Neural cell (in vitro differentiated cells): Measurements from ENCODE around the gene IQSEC1. TPM values are rescaled to one million over a fixed set of nuclear protein-coding genes. Genes with fewer than 3 reads are reported as not detected.

Experiments
- H2AFZ ChIP-seq: fragments of 200-600, 300-800 bp; sonication (generic), shearing (Covaris generic); 2 replicates; pipeline ENCODE4 v1.6.0; 2014; ENCODE audit warnings: low read depth, mild to moderate bottlenecking, antibody characterized with exemption, low read length, moderate library complexity
- H3F3A ChIP-seq: fragments of 200-600 bp; shearing (Covaris generic); 2 replicates; pipeline ENCODE4 v1.6.1; 2016; ENCODE audit warnings: mild to moderate bottlenecking, moderate library complexity, mixed read lengths, antibody characterized with exemption, low read length; ENCODE audit not compliant: insufficient read depth, poor library complexity, severe bottlenecking
- H3K27ac ChIP-seq: fragments of 200-600, 300-800 bp; sonication (generic), shearing (Covaris generic); 2 replicates; pipeline ENCODE4 v1.5.1; 2014; ENCODE audit warnings: mild to moderate bottlenecking, low read length, moderate library complexity
- H3K27me3 ChIP-seq: fragments of 300-800, 200-600 bp; sonication (generic), shearing (Covaris generic); 2 replicates; pipeline ENCODE4 v1.6.0; 2014; ENCODE audit warnings: mild to moderate bottlenecking, low read depth, low read length, moderate library complexity; ENCODE audit not compliant: insufficient read depth
- H3K36me3 ChIP-seq: fragments of 300-800, 200-600 bp; sonication (generic), shearing (Covaris generic); 2 replicates; pipeline ENCODE4 v1.5.1; 2014; ENCODE audit warnings: mild to moderate bottlenecking, antibody characterized with exemption, low read length, moderate library complexity; ENCODE audit not compliant: insufficient read depth
- H3K4me2 ChIP-seq: fragments of 300-800, 200-600 bp; sonication (generic), shearing (Covaris generic); 2 replicates; pipeline ENCODE4 v1.6.0; 2014; ENCODE audit warnings: mild to moderate bottlenecking, low read length
- H3K4me3 ChIP-seq: fragments of 300-800, 200-600 bp; sonication (generic), shearing (Covaris generic); 2 replicates; pipeline ENCODE4 v1.5.1; 2014; ENCODE audit warnings: mild to moderate bottlenecking, low read length, moderate library complexity
- H3K79me2 ChIP-seq: fragments of 200-600 bp; shearing (Covaris generic); replicated peaks from 2 replicates; pipeline ENCODE4 v1.6.0; 2014; ENCODE audit warnings: mild to moderate bottlenecking, low read length, moderate library complexity; ENCODE audit not compliant: insufficient read depth
- H3K9ac ChIP-seq: fragments of 300-800, 200-600 bp; sonication (generic), shearing (Covaris generic); 2 replicates; pipeline ENCODE4 v1.6.1; 2016; ENCODE audit warnings: mild to moderate bottlenecking, low read length, mixed read lengths
- H3K9me2 ChIP-seq: fragments of 200-600 bp; shearing (Covaris generic); 2 replicates; pipeline ENCODE4 v1.6.1; 2016; ENCODE audit warnings: mild to moderate bottlenecking, low read length, mixed read lengths; ENCODE audit not compliant: insufficient read depth
- H3K9me3 ChIP-seq: fragments of 200-600, 300-800 bp; sonication (generic), shearing (Covaris generic); 2 replicates; pipeline ENCODE4 v1.6.1; 2016; ENCODE audit warnings: mild to moderate bottlenecking, mixed run types, low read length, moderate library complexity, mixed read lengths
- H4K20me1 ChIP-seq: fragments of 200-600 bp; shearing (Covaris generic); 2 replicates; pipeline ENCODE4 v1.6.1; 2016; ENCODE audit warnings: mild to moderate bottlenecking, mixed run types; ENCODE audit not compliant: insufficient read depth
- EP300 ChIP-seq: fragments of 450-650 bp; conservative IDR thresholded peaks from 2 replicates; pipeline ENCODE4 v1.6.1; 2014; ENCODE audit warnings: antibody characterized with exemption, mild to moderate bottlenecking, moderate library complexity; ENCODE audit not compliant: poor library complexity, severe bottlenecking
- EZH2 ChIP-seq: fragments of 200-600, 300-800 bp; shearing (Covaris generic), sonication (generic); IDR thresholded peaks from 2 replicates; pipeline ENCODE4 v1.6.1; 2014; ENCODE audit warnings: antibody characterized with exemption, low read length, borderline replicate concordance, mild to moderate bottlenecking; ENCODE audit not compliant: insufficient read depth, poor library complexity, severe bottlenecking
- MXI1 ChIP-seq: fragments of 450-650 bp; conservative IDR thresholded peaks from 2 replicates; pipeline ENCODE4 v1.6.1; 2014; ENCODE audit warnings: antibody characterized with exemption, mild to moderate bottlenecking; ENCODE audit not compliant: poor library complexity, severe bottlenecking
- POLR2AphosphoS5 ChIP-seq: IDR thresholded peaks from 2 replicates; pipeline ENCODE4 v1.6.1; 2012
- RAD21 ChIP-seq: fragments of 450-650 bp; conservative IDR thresholded peaks from 2 replicates; pipeline ENCODE4 v1.6.1; 2014; ENCODE audit warnings: antibody characterized with exemption, mild to moderate bottlenecking, moderate library complexity
- SMC3 ChIP-seq: fragments of 450-650 bp; conservative IDR thresholded peaks from 2 replicates; pipeline ENCODE4 v1.6.1; 2014; ENCODE audit warnings: antibody characterized with exemption, mild to moderate bottlenecking, moderate library complexity; ENCODE audit not compliant: poor library complexity
- TAF1 ChIP-seq: IDR thresholded peaks from 2 replicates; pipeline ENCODE4 v1.6.1; 2012; ENCODE audit warnings: low read depth
- polyA plus RNA-seq: library from polyadenylated mRNA; depleted of rRNA; stranded (reverse); fragments of >200 nt; gene quantifications from 2 replicates; pipeline ENCODE4 v1.2.3, GENCODE V29; 2014
- TF ChIP-seq, protein P1 (sequence below): IDR thresholded peaks from 2 replicates; pipeline ENCODE4 v1.6.1; 2012; ENCODE audit warnings: borderline replicate concordance
- TF ChIP-seq, protein P2 (sequence below): fragments of 450-650 bp; IDR thresholded peaks from 2 replicates; pipeline ENCODE4 v1.5.1; 2014; ENCODE audit warnings: antibody characterized with exemption, mild to moderate bottlenecking, moderate library complexity; ENCODE audit not compliant: poor library complexity, severe bottlenecking

The IQSEC1 gene
- polyA plus RNA-seq, 1 donor from 2014 or later: 6.0 TPM

DNA sequence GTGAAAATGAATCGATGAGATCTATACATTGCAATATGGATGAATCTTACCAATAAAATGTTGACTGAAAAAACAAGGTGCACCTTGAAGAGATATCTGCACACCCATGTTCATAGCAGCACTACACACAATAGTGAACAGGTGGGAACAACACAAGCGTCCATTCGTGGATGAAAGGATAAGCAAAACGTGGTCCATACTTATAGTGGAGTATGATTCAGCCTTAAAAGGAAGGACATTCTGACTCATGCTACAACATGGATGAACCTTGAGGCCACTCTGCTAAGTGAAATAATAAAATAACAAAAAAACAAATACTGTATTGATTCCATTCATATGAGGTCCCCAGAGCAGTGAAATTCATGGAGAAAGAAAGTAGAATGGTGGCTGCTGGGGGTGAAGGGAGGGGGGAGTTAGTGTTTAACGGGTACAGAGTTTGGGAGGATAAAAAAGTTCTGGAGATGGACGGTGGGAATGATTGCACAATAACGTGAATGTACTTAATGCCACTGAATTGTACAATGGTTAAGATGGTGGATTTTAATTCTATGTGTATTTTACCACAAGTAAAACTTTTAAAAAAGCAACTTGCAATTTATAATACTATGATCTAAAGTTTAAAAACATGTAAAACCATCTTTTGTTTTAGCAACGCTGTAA, 35.6 kb downstream of the IQSEC1 start:
- Histone ChIP-seq H3K9me3 (no peaks in the 10 kb centered on the region), H3K79me2 (no peaks in the 10 kb centered on the region), H3K27me3 (no peaks in the 10 kb centered on the region), H3K9ac (no peak overlapping the region), H2AFZ (no peak overlapping the region), H3K27ac (no peak overlapping the region), H3F3A (no peaks in the 10 kb centered on the region), H3K4me2 (no peak overlapping the region), H3K9me2 (no peaks in the 10 kb centered on the region), H4K20me1 (no peaks in the 10 kb centered on the region), H3K4me3 (no peak overlapping the region), H3K36me3 (no peaks in the 10 kb centered on the region)
- no peak for TF ChIP-seq MXI1
- TF ChIP-seq POLR2AphosphoS5: no peak
- TF ChIP-seq, protein P1, sequence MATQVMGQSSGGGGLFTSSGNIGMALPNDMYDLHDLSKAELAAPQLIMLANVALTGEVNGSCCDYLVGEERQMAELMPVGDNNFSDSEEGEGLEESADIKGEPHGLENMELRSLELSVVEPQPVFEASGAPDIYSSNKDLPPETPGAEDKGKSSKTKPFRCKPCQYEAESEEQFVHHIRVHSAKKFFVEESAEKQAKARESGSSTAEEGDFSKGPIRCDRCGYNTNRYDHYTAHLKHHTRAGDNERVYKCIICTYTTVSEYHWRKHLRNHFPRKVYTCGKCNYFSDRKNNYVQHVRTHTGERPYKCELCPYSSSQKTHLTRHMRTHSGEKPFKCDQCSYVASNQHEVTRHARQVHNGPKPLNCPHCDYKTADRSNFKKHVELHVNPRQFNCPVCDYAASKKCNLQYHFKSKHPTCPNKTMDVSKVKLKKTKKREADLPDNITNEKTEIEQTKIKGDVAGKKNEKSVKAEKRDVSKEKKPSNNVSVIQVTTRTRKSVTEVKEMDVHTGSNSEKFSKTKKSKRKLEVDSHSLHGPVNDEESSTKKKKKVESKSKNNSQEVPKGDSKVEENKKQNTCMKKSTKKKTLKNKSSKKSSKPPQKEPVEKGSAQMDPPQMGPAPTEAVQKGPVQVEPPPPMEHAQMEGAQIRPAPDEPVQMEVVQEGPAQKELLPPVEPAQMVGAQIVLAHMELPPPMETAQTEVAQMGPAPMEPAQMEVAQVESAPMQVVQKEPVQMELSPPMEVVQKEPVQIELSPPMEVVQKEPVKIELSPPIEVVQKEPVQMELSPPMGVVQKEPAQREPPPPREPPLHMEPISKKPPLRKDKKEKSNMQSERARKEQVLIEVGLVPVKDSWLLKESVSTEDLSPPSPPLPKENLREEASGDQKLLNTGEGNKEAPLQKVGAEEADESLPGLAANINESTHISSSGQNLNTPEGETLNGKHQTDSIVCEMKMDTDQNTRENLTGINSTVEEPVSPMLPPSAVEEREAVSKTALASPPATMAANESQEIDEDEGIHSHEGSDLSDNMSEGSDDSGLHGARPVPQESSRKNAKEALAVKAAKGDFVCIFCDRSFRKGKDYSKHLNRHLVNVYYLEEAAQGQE: no peak
- no peak for TF ChIP-seq RAD21
- TF ChIP-seq TAF1: no peak
- TF ChIP-seq, protein P2, sequence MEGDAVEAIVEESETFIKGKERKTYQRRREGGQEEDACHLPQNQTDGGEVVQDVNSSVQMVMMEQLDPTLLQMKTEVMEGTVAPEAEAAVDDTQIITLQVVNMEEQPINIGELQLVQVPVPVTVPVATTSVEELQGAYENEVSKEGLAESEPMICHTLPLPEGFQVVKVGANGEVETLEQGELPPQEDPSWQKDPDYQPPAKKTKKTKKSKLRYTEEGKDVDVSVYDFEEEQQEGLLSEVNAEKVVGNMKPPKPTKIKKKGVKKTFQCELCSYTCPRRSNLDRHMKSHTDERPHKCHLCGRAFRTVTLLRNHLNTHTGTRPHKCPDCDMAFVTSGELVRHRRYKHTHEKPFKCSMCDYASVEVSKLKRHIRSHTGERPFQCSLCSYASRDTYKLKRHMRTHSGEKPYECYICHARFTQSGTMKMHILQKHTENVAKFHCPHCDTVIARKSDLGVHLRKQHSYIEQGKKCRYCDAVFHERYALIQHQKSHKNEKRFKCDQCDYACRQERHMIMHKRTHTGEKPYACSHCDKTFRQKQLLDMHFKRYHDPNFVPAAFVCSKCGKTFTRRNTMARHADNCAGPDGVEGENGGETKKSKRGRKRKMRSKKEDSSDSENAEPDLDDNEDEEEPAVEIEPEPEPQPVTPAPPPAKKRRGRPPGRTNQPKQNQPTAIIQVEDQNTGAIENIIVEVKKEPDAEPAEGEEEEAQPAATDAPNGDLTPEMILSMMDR: no peak
- TF ChIP-seq SMC3: no peak
- no peak for TF ChIP-seq EZH2

DNA sequence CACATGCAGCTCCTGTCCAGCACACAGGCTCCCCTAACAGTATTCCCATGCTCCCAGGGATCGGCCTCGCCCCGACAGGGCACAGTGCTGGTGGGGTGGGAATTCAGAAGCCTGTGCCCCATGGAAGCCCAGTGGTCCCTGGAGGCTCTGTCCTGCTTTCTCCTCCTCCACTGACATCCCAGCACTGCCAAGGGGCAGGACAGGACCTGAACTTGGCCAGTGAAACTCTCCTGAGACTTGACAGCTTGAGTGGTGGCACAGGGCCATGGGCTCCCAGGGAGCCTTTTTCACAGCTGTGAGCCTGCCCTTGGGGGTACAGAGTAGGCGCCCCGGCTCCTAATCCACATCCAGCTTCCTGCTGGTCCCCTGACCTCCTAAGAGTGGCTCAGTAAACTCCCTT, 38.4 kb downstream of the IQSEC1 start:
- Histone ChIP-seq H3K4me3 (no peak overlapping the region), H3K27me3 (no peaks in the 10 kb centered on the region), H3K9me3 (no peaks in the 10 kb centered on the region), H2AFZ (no peak overlapping the region), H3F3A (no peaks in the 10 kb centered on the region), H3K9ac (no peak overlapping the region), H4K20me1 (no peaks in the 10 kb centered on the region), H3K36me3 (no peaks in the 10 kb centered on the region), H3K79me2 (no peaks in the 10 kb centered on the region), H3K9me2 (no peaks in the 10 kb centered on the region), H3K4me2 (no peak overlapping the region), H3K27ac (no peak overlapping the region)
- TF ChIP-seq, protein P1: no peak
- TF ChIP-seq SMC3 (no peak), RAD21 (no peak), TAF1 (no peak), MXI1 (no peak), EZH2 (no peak), POLR2AphosphoS5 (no peak), EP300 (no peak)
- TF ChIP-seq, protein P2: no peak
